GM21723 (cell line): ENCODE results near the gene ZNF408.

Experiments
- ATAC-seq: cut with Tn5 transposase; IDR thresholded peaks from one replicate; pipeline ENCODE4 v1.9.1; 2021; ENCODE audit warnings: mild to moderate bottlenecking, moderate library complexity; ENCODE audit not compliant: unreplicated experiment

Gene ZNF408

GRCh38 chr11:46725338-46726205, 24.7 kb downstream of the ZNF408 start:
- ATAC-seq = no peak

GRCh38 chr11:46726206-46726862, 25.5 kb downstream of the ZNF408 start:
- ATAC-seq = no peak

GRCh38 chr11:46727952-46728658, 27.3 kb downstream of the ZNF408 start:
- ATAC-seq = no peak

- ATAC-seq = no peak
Measured at GRCh38 chr11:46728659-46729040, 27.8 kb downstream of the ZNF408 start.

GRCh38 chr11:46729110-46730027, 28.5 kb downstream of the ZNF408 start:
- ATAC-seq = no peak

GRCh38 chr11:46731545-46731944, 30.7 kb downstream of the ZNF408 start:
- no peak for ATAC-seq

GRCh38 chr11:46733234-46733633, 32.4 kb downstream of the ZNF408 start:
- ATAC-seq = no peak

GRCh38 chr11:46736146-46736545, 35.3 kb downstream of the ZNF408 start:
- no peak for ATAC-seq

GRCh38 chr11:46736615-46737014, 35.8 kb downstream of the ZNF408 start:
- ATAC-seq = no peak

- no peak for ATAC-seq
Measured at GRCh38 chr11:46737699-46738098, 36.9 kb downstream of the ZNF408 start.

GRCh38 chr11:46738887-46739286, 38.1 kb downstream of the ZNF408 start:
- no peak for ATAC-seq

- no peak for ATAC-seq
Measured at GRCh38 chr11:46741600-46742484, 41.0 kb downstream of the ZNF408 start.

- ATAC-seq = no peak
Measured at GRCh38 chr11:46743043-46743442, 42.2 kb downstream of the ZNF408 start.

- ATAC-seq = no peak
Measured at GRCh38 chr11:46743693-46744339, 43.0 kb downstream of the ZNF408 start.

- no peak for ATAC-seq
Measured at GRCh38 chr11:46745328-46745727, 44.5 kb downstream of the ZNF408 start.

- no peak for ATAC-seq
Measured at GRCh38 chr11:46745995-46746394, 45.2 kb downstream of the ZNF408 start.

- ATAC-seq = no peak
Measured at GRCh38 chr11:46747150-46747549, 46.3 kb downstream of the ZNF408 start.
